H1 (cell line): ENCODE data around the gene RNASE9. TPM values are rescaled to one million over a fixed set of nuclear protein-coding genes. Genes with fewer than 3 reads are reported as not detected.
A peak's percentile ranks its signal among the peaks of the same experiment; 100 is the strongest.

Experiments used
- CEBPB ChIP-seq: IDR thresholded peaks from 2 replicates; pipeline ENCODE4 v1.6.1; 2012; ENCODE audit warnings: low read depth, low read length
- GABPA ChIP-seq: IDR thresholded peaks from 2 replicates; pipeline ENCODE4 v1.6.1; 2011; ENCODE audit warnings: mild to moderate bottlenecking, low read length, moderate library complexity, borderline replicate concordance; ENCODE audit not compliant: insufficient read depth
- JUND ChIP-seq: IDR thresholded peaks from 2 replicates; pipeline ENCODE4 v1.6.1; 2011; ENCODE audit warnings: mild to moderate bottlenecking, improper control_type of control experiment, low read length
- NANOG ChIP-seq: IDR thresholded peaks from 2 replicates; pipeline ENCODE4 v1.6.1; 2011; ENCODE audit warnings: low read length, low read depth, mild to moderate bottlenecking, inconsistent platforms; ENCODE audit not compliant: insufficient read depth, poor library complexity, severe bottlenecking
- PHF8 ChIP-seq: fragments of 200-600 bp; sonication (generic); conservative IDR thresholded peaks from 2 replicates; pipeline ENCODE4 v1.7.1; 2012; ENCODE audit warnings: low read depth, mild to moderate bottlenecking, inconsistent platforms, low read length, moderate library complexity
- POLR2A ChIP-seq, 2 experiments: IDR thresholded peaks; 1 replicate in 1 of 2; 2 replicates in 1 of 2; pipeline ENCODE4 v1.6.1; 2011; ENCODE audit warnings: low read depth in 2 of 2, low read length in 2 of 2, mild to moderate bottlenecking in 2 of 2; ENCODE audit errors: control extremely low read depth in 1 of 2
- RNF2 ChIP-seq: fragments of 200-900, 300-1000 bp; sonication (generic); IDR thresholded peaks from 2 replicates; pipeline ENCODE4 v1.7.1; 2016; ENCODE audit warnings: borderline replicate concordance, low read depth, mild to moderate bottlenecking, antibody characterized with exemption, low read length; ENCODE audit not compliant: poor library complexity, severe bottlenecking; ENCODE audit errors: missing control alignments
- RXRA ChIP-seq: IDR thresholded peaks from 2 replicates; pipeline ENCODE4 v1.6.1; 2011; ENCODE audit warnings: low read depth, mild to moderate bottlenecking, low read length, moderate library complexity; ENCODE audit not compliant: insufficient read depth
- SIN3A ChIP-seq, 2 experiments: IDR thresholded peaks in 1 of 2; conservative IDR thresholded peaks in 1 of 2; 2 replicates each; pipeline ENCODE4 v1.6.1; 2011 to 2012; ENCODE audit warnings: low read length in 2 of 2, improper control_type of control experiment in 1 of 2, low read depth in 1 of 2, mild to moderate bottlenecking in 1 of 2
- SP4 ChIP-seq: IDR thresholded peaks from 2 replicates; pipeline ENCODE4 v1.6.1; 2012; ENCODE audit warnings: low read length, inconsistent platforms
- TAF1 ChIP-seq: IDR thresholded peaks from 2 replicates; pipeline ENCODE4 v1.6.1; 2011; ENCODE audit warnings: mild to moderate bottlenecking, low read depth, low read length
- polyA plus RNA-seq, 7 experiments: library from polyadenylated mRNA; depleted of rRNA in 3 of 7; stranded (reverse) in 5 of 7; unstranded in 2 of 7; fragments of >200 nt in 5 of 7; fragments of 200-250 nt in 2 of 7; gene quantifications; 1 replicate in 5 of 7; 2 replicates in 1 of 7; 4 replicates in 1 of 7; pipeline versions ENCODE4 v1.2.1 to v1.2.3, GENCODE V29; 2011 to 2013; ENCODE audit warnings: missing spikeins in 2 of 7, mixed read lengths in 2 of 7
- total RNA-seq: library from RNA; stranded (reverse); fragmentation: NEBNext Ultra II Directional; extraction: Animal tissue kit (Norgen Biotek cat#: 25700); gene quantifications from 2 replicates; pipeline ENCODE4 v1.2.1, GENCODE V29; 2021
- TF ChIP-seq, protein P1 (sequence below): fragments of 300-600 bp; sonication (generic); IDR thresholded peaks from 2 replicates; pipeline ENCODE4 v1.7.1; 2012; ENCODE audit warnings: low read length, moderate library complexity, mild to moderate bottlenecking, inconsistent platforms; ENCODE audit not compliant: insufficient replicate concordance

Gene RNASE9
- total and polyA plus RNA-seq, 2 of the 8 experiments (the other 6 are each of a cell fraction or from before 2014, with no cell fraction given), result 0.06 TPM; not detected in 1

DNA sequence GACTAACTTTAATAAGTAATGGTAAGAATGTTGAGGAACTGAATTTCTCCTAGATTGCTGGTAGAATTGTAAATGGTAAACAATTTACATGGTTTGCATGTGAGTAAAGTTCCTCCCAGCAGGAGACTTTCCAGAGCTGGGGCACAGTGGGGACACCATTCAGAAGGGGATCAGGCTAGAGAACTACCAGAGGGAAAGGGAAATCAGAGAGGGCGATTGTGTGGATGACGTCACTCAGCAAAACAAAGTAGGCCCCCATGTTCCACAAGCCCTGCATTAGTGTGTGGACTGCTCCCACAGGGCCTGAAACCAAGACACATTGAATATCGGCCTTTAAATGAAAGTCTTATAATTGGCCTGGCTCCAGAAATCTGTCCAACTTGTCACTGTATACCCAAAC lies 17.5 kb upstream of the RNASE9 start (continued):
- TF ChIP-seq, protein P1, sequence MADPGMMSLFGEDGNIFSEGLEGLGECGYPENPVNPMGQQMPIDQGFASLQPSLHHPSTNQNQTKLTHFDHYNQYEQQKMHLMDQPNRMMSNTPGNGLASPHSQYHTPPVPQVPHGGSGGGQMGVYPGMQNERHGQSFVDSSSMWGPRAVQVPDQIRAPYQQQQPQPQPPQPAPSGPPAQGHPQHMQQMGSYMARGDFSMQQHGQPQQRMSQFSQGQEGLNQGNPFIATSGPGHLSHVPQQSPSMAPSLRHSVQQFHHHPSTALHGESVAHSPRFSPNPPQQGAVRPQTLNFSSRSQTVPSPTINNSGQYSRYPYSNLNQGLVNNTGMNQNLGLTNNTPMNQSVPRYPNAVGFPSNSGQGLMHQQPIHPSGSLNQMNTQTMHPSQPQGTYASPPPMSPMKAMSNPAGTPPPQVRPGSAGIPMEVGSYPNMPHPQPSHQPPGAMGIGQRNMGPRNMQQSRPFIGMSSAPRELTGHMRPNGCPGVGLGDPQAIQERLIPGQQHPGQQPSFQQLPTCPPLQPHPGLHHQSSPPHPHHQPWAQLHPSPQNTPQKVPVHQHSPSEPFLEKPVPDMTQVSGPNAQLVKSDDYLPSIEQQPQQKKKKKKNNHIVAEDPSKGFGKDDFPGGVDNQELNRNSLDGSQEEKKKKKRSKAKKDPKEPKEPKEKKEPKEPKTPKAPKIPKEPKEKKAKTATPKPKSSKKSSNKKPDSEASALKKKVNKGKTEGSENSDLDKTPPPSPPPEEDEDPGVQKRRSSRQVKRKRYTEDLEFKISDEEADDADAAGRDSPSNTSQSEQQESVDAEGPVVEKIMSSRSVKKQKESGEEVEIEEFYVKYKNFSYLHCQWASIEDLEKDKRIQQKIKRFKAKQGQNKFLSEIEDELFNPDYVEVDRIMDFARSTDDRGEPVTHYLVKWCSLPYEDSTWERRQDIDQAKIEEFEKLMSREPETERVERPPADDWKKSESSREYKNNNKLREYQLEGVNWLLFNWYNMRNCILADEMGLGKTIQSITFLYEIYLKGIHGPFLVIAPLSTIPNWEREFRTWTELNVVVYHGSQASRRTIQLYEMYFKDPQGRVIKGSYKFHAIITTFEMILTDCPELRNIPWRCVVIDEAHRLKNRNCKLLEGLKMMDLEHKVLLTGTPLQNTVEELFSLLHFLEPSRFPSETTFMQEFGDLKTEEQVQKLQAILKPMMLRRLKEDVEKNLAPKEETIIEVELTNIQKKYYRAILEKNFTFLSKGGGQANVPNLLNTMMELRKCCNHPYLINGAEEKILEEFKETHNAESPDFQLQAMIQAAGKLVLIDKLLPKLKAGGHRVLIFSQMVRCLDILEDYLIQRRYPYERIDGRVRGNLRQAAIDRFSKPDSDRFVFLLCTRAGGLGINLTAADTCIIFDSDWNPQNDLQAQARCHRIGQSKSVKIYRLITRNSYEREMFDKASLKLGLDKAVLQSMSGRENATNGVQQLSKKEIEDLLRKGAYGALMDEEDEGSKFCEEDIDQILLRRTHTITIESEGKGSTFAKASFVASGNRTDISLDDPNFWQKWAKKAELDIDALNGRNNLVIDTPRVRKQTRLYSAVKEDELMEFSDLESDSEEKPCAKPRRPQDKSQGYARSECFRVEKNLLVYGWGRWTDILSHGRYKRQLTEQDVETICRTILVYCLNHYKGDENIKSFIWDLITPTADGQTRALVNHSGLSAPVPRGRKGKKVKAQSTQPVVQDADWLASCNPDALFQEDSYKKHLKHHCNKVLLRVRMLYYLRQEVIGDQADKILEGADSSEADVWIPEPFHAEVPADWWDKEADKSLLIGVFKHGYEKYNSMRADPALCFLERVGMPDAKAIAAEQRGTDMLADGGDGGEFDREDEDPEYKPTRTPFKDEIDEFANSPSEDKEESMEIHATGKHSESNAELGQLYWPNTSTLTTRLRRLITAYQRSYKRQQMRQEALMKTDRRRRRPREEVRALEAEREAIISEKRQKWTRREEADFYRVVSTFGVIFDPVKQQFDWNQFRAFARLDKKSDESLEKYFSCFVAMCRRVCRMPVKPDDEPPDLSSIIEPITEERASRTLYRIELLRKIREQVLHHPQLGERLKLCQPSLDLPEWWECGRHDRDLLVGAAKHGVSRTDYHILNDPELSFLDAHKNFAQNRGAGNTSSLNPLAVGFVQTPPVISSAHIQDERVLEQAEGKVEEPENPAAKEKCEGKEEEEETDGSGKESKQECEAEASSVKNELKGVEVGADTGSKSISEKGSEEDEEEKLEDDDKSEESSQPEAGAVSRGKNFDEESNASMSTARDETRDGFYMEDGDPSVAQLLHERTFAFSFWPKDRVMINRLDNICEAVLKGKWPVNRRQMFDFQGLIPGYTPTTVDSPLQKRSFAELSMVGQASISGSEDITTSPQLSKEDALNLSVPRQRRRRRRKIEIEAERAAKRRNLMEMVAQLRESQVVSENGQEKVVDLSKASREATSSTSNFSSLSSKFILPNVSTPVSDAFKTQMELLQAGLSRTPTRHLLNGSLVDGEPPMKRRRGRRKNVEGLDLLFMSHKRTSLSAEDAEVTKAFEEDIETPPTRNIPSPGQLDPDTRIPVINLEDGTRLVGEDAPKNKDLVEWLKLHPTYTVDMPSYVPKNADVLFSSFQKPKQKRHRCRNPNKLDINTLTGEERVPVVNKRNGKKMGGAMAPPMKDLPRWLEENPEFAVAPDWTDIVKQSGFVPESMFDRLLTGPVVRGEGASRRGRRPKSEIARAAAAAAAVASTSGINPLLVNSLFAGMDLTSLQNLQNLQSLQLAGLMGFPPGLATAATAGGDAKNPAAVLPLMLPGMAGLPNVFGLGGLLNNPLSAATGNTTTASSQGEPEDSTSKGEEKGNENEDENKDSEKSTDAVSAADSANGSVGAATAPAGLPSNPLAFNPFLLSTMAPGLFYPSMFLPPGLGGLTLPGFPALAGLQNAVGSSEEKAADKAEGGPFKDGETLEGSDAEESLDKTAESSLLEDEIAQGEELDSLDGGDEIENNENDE, result peak; percentile 88
- TF ChIP-seq NANOG (peak; percentile 80), JUND (peak; percentile 98), POLR2A (IDR thresholded peaks at IDR 0.05; ENCODE audit: control extremely low read depth in 1 of 2, low read depth in 2 of 2, low read length in 2 of 2) (no peak), GABPA (no peak), RXRA (no peak), PHF8 (no peak), RNF2 (no peak), TAF1 (no peak), SP4 (no peak), CEBPB (peak; percentile 22; the same call in 1 of the 2 replicates), SIN3A (conservative IDR thresholded peaks at IDR 0.05 in 1 of 2, IDR thresholded peaks at IDR 0.05 in 1 of 2; ENCODE audit: low read depth in 1 of 2, low read length in 2 of 2) (no peak)
